ENCODE data around the gene GRID1.

- TF ChIP-seq GATA2 (IDR thresholded peaks at IDR 0.05; ENCODE audit: low read depth, low read length) (no peak), GATA3 (IDR thresholded peaks at IDR 0.05; ENCODE audit: low read depth, low read length) (no peak)
These were observed 85.2 kb downstream of the GRID1 start for GRCh38 chr10:86281396-86281795.

All from SH-SY5Y (cell line).